Measurements from ENCODE around the gene DPYSL4. TPM values are rescaled to one million over a fixed set of nuclear protein-coding genes. Genes with fewer than 3 reads are reported as not detected.
A peak's percentile ranks its signal among the peaks of the same experiment; 100 is the strongest.

Gene DPYSL4
- total and polyA plus RNA-seq, 2 of the 13 experiments (the other 11 are each of a cell fraction or from before 2014, with no cell fraction given), result 0.84 to 1.2 TPM

DNA sequence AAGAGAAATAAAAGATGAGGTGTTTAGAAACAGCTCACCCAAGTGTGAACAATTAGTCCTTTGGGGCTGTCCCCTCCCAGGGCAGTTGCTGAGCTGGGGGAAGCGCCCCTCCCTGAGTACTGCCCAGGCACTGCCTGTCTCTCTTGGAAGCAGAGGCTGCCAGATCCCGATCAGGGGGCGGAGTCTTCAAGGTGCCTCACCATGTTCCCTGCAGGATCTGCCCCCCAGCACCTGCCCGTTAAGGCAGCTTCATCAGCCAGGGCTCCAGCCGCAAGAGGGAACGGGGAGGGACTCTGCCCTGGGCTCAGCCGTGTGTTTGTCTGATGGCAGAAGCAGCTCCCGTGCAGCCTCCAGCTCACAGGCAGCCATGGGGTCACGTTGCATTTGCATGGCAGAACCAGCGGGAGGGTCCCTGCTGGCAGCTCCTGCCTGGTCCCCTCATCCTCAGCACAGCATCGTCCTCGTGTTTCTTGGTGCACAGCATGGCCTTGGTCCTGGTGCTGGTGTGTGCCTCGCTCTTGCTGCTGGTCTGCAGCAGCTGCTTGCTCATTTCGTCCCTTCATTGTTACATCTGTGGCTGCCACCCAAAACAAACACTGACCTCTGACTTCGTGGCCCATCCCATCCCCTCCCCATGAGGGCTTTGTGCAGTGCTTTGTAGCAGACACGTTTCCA lies 10.7 kb upstream of the DPYSL4 start:
- in situ Hi-C loops (cut with HindIII; ENCODE audit: extremely low pct_ligation_motif_present, low pct_unique_long_range_greater_than_20kb) (no loop called here), intact Hi-C loops (cut with micrococcal nuclease; ENCODE audit: unreplicated experiment) (no loop called here)
- no peaks in the 10 kb centered on the region for H3K79me2 ChIP-seq (ENCODE audit: insufficient read depth, low read length)
- no peaks in the 10 kb centered on the region for H3K9me3 ChIP-seq (ENCODE audit: low read length)
- no peaks in the 10 kb centered on the region for H3K36me3 ChIP-seq (replicated peaks in 1 of 2; ENCODE audit: control insufficient read depth in 1 of 2, insufficient read depth in 2 of 2, low read length in 2 of 2)
- H3K4me2 ChIP-seq (ENCODE audit: low read depth, low read length), result peak overlapping the region; percentile 45
- H3K4me1 ChIP-seq (ENCODE audit: insufficient read depth, low read length), result peaks cover 40% of the 10 kb centered on the region
- ATAC-seq, result peak; percentile 11; the same call in 1 of the 3 replicates
- WGBS (ENCODE audit: low lambda C conversion rate), result 12% methylated on average over 6 of the region's 16 CpGs
- H4K20me1 ChIP-seq (ENCODE audit: insufficient read depth, low read length), result no peaks in the 10 kb centered on the region; the same call in 1 of the 2 replicates
- CTCF ChIA-PET (ENCODE audit: low intra/inter-chr PET ratio, low total read pairs), result no interaction called here
- peak; percentile 25 for DNase-seq (ENCODE audit: low spot score)
- FAIRE-seq, result no peak
- POLR2A ChIA-PET, result no interaction called here
- 0 out of 6 replicates have a peak overlapping the region, but pooled peaks of 1 of the 3 experiments have one; percentile 15 for H3K4me3 ChIP-seq (replicated peaks in 1 of 3; ENCODE audit: insufficient read depth in 1 of 3, low read depth in 2 of 3, low read length in 3 of 3)
- BruUV-seq (replicated peaks), result no TSS peak
- no peak overlapping the region for H3K27ac ChIP-seq (ENCODE audit: extremely low read length, insufficient read depth, low read length)
- H3K9ac ChIP-seq (ENCODE audit: insufficient read depth, low read depth, low read length), result no peak overlapping the region
- peaks cover 2 to 44% of the 10 kb centered on the region in 2 experiments; a peak in 4 of 5 replicates for H3K27me3 ChIP-seq (ENCODE audit: control insufficient read depth in 1 of 2, insufficient read depth in 2 of 2, low read length in 2 of 2)
- no peak overlapping the region for H2AFZ ChIP-seq (ENCODE audit: low read length)
- TF ChIP-seq FOXA3 (CRISPR knock-in tag; IDR thresholded peaks at IDR 0.05) (peak; percentile 41; the same call in 1 of the 2 replicates), MEIS1 (CRISPR knock-in tag; IDR thresholded peaks at IDR 0.05; ENCODE audit: borderline replicate concordance) (no peak), ZNF329 (CRISPR knock-in tag; IDR thresholded peaks at IDR 0.05; ENCODE audit: low read depth) (no peak), FOXA1 (IDR thresholded peaks at IDR 0.05) (no peak), FOXA1 (CRISPR knock-in tag; IDR thresholded peaks at IDR 0.05) (peak; percentile 46), KMT2B (CRISPR knock-in tag; IDR thresholded peaks at IDR 0.05) (no peak), ZNF432 (CRISPR knock-in tag; IDR thresholded peaks at IDR 0.05; ENCODE audit: borderline replicate concordance) (no peak), KDM4B (CRISPR knock-in tag; IDR thresholded peaks at IDR 0.05) (no peak), TOPORS (CRISPR knock-in tag; IDR thresholded peaks at IDR 0.05) (no peak), ZNF556 (CRISPR knock-in tag; IDR thresholded peaks at IDR 0.05; ENCODE audit: borderline replicate concordance) (no peak), ZNF335 (CRISPR knock-in tag; IDR thresholded peaks at IDR 0.05) (no peak), ZNF382 (CRISPR knock-in tag; IDR thresholded peaks at IDR 0.05; ENCODE audit: borderline replicate concordance) (no peak), TBX2 (CRISPR knock-in tag; IDR thresholded peaks at IDR 0.05; ENCODE audit: borderline replicate concordance) (0 out of 2 replicates have a peak, but pooled peaks have one; percentile 16)
- TF ChIP-seq, protein P1, sequence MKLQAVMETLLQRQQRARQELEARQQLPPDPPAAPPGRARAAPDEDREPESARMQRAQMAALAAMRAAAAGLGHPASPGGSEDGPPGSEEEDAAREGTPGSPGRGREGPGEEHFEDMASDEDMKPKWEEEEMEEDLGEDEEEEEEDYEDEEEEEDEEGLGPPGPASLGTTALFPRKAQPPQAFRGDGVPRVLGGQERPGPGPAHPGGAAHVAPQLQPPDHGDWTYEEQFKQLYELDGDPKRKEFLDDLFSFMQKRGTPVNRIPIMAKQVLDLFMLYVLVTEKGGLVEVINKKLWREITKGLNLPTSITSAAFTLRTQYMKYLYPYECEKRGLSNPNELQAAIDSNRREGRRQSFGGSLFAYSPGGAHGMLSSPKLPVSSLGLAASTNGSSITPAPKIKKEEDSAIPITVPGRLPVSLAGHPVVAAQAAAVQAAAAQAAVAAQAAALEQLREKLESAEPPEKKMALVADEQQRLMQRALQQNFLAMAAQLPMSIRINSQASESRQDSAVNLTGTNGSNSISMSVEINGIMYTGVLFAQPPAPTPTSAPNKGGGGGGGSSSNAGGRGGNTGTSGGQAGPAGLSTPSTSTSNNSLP (IDR thresholded peaks at IDR 0.05; ENCODE audit: low read depth, low read length), result no peak
- TF ChIP-seq, protein P2, sequence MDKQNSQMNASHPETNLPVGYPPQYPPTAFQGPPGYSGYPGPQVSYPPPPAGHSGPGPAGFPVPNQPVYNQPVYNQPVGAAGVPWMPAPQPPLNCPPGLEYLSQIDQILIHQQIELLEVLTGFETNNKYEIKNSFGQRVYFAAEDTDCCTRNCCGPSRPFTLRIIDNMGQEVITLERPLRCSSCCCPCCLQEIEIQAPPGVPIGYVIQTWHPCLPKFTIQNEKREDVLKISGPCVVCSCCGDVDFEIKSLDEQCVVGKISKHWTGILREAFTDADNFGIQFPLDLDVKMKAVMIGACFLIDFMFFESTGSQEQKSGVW (CRISPR knock-in tag; IDR thresholded peaks at IDR 0.05; ENCODE audit: borderline replicate concordance), result no peak
- TF ChIP-seq, protein P3, sequence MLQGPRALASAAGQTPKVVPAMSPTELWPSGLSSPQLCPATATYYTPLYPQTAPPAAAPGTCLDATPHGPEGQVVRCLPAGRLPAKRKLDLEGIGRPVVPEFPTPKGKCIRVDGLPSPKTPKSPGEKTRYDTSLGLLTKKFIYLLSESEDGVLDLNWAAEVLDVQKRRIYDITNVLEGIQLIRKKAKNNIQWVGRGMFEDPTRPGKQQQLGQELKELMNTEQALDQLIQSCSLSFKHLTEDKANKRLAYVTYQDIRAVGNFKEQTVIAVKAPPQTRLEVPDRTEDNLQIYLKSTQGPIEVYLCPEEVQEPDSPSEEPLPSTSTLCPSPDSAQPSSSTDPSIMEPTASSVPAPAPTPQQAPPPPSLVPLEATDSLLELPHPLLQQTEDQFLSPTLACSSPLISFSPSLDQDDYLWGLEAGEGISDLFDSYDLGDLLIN (CRISPR knock-in tag; IDR thresholded peaks at IDR 0.05; ENCODE audit: borderline replicate concordance), result no peak
- TF ChIP-seq, protein P4, sequence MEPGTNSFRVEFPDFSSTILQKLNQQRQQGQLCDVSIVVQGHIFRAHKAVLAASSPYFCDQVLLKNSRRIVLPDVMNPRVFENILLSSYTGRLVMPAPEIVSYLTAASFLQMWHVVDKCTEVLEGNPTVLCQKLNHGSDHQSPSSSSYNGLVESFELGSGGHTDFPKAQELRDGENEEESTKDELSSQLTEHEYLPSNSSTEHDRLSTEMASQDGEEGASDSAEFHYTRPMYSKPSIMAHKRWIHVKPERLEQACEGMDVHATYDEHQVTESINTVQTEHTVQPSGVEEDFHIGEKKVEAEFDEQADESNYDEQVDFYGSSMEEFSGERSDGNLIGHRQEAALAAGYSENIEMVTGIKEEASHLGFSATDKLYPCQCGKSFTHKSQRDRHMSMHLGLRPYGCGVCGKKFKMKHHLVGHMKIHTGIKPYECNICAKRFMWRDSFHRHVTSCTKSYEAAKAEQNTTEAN (CRISPR knock-in tag; conservative IDR thresholded peaks at IDR 0.05), result no peak
- TF ChIP-seq, protein P5, sequence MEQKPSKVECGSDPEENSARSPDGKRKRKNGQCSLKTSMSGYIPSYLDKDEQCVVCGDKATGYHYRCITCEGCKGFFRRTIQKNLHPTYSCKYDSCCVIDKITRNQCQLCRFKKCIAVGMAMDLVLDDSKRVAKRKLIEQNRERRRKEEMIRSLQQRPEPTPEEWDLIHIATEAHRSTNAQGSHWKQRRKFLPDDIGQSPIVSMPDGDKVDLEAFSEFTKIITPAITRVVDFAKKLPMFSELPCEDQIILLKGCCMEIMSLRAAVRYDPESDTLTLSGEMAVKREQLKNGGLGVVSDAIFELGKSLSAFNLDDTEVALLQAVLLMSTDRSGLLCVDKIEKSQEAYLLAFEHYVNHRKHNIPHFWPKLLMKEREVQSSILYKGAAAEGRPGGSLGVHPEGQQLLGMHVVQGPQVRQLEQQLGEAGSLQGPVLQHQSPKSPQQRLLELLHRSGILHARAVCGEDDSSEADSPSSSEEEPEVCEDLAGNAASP (CRISPR knock-in tag; IDR thresholded peaks at IDR 0.05; ENCODE audit: borderline replicate concordance), result no peak
